Activated B cell treated with CpG ODN at 0.5 μM for 24 hours (primary cell): ENCODE results near the gene BEND7. TPM values are rescaled to one million over a fixed set of nuclear protein-coding genes. Genes with fewer than 3 reads are reported as not detected.

ENCODE experiments used
- ATAC-seq: fragments of 200-7000 bp; cut with Tn5 transposase; one replicate; pipeline ENCODE4 v1.10.0; 2021; ENCODE audit warnings: low read depth, mild to moderate bottlenecking, moderate library complexity
- CTCF ChIA-PET: fragments of 350-600 bp; sonication (Branson Sonifier 250); formaldehyde crosslinking; loops from one replicate; lab custom pipeline; 2021; ENCODE audit warnings: antibody characterized with exemption; lab: Charles Lee
- POLR2A ChIA-PET: fragments of 350-600 bp; sonication (Branson Sonifier 250); formaldehyde crosslinking; loops from one replicate; lab custom pipeline; 2021; ENCODE audit warnings: antibody characterized with exemption; lab: Charles Lee
- DNase-seq: peaks from one replicate; pipeline ENCODE4 v3.0.0; 2022
- H3K27ac Mint-ChIP-seq: one replicate; pipeline ENCODE4 v1.8.0; 2020; ENCODE audit warnings: mixed read lengths
- H3K27me3 Mint-ChIP-seq: one replicate; pipeline ENCODE4 v1.8.0; 2021; ENCODE audit warnings: mixed read lengths
- H3K36me3 Mint-ChIP-seq: one replicate; pipeline ENCODE4 v1.8.0; 2021; ENCODE audit warnings: low read depth, mixed read lengths
- H3K4me1 Mint-ChIP-seq: one replicate; pipeline ENCODE4 v1.8.0; 2021; ENCODE audit warnings: mixed read lengths
- H3K4me3 Mint-ChIP-seq: one replicate; pipeline ENCODE4 v1.8.0; 2020; ENCODE audit warnings: mild to moderate bottlenecking, mixed read lengths
- H3K9me3 Mint-ChIP-seq: one replicate; pipeline ENCODE4 v1.8.0; 2020; ENCODE audit warnings: mixed read lengths
- intact Hi-C: fragments of 100-400 bp; cut with micrococcal nuclease; formaldehyde crosslinking; loops from one replicate; pipeline ENCODE4 v1.15.1; 2024
- total RNA-seq: library from RNA; stranded (reverse); gene quantifications from 2 replicates; pipeline ENCODE4 v1.2.3, GENCODE V29; 2022
- TF ChIP-seq, protein P1 (sequence below): fragments of 200-600 bp; IDR thresholded peaks from one replicate; pipeline ENCODE4 v1.8.0; 2022; ENCODE audit warnings: antibody characterized with exemption, mild to moderate bottlenecking

Gene BEND7
- total RNA-seq, 1 donor from 2014 or later: not detected

GRCh38 chr10:13393640-13394039 is 135.2 kb downstream of the BEND7 start:
- intact Hi-C loops: no loop called here
- TF ChIP-seq, protein P1, sequence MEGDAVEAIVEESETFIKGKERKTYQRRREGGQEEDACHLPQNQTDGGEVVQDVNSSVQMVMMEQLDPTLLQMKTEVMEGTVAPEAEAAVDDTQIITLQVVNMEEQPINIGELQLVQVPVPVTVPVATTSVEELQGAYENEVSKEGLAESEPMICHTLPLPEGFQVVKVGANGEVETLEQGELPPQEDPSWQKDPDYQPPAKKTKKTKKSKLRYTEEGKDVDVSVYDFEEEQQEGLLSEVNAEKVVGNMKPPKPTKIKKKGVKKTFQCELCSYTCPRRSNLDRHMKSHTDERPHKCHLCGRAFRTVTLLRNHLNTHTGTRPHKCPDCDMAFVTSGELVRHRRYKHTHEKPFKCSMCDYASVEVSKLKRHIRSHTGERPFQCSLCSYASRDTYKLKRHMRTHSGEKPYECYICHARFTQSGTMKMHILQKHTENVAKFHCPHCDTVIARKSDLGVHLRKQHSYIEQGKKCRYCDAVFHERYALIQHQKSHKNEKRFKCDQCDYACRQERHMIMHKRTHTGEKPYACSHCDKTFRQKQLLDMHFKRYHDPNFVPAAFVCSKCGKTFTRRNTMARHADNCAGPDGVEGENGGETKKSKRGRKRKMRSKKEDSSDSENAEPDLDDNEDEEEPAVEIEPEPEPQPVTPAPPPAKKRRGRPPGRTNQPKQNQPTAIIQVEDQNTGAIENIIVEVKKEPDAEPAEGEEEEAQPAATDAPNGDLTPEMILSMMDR: no peak
- Mint-ChIP-seq H3K27me3 (peaks cover 13% of the 10 kb centered on the region), H3K27ac (no peak overlapping the region), H3K4me1 (peaks cover 14% of the 10 kb centered on the region), H3K4me3 (no peak overlapping the region), H3K9me3 (no peaks in the 10 kb centered on the region), H3K36me3 (no peaks in the 10 kb centered on the region)
- DNase-seq (no peak), ATAC-seq (no peak)
- POLR2A ChIA-PET: no interaction called here
- CTCF ChIA-PET: no interaction called here

GRCh38 chr10:13392701-13393100 is 136.1 kb downstream of the BEND7 start:
- DNase-seq (no peak), ATAC-seq (no peak)
- ChIA-PET CTCF (no interaction called here), POLR2A (no interaction called here)
- no peaks in the 10 kb centered on the region for H3K9me3 Mint-ChIP-seq
- intact Hi-C loops: no loop called here
- no peak overlapping the region for H3K27ac Mint-ChIP-seq
- H3K27me3 Mint-ChIP-seq: peaks cover 13% of the 10 kb centered on the region
- H3K4me1 Mint-ChIP-seq: peaks cover 14% of the 10 kb centered on the region
- no peak overlapping the region for H3K4me3 Mint-ChIP-seq
- no peaks in the 10 kb centered on the region for H3K36me3 Mint-ChIP-seq
- TF ChIP-seq, protein P1: no peak

Other genes starting within 250 kb of the BEND7 start
- 10.4 and 10.8 TPM in 2 replicates for gene PHYH, start 228.9 kb downstream of the BEND7 start, total RNA-seq
- 36.7 and 38.0 TPM in 2 replicates for gene SEPHS1, start 180.7 kb downstream of the BEND7 start, total RNA-seq
- 20.7 and 26.1 TPM in 2 replicates for gene PRPF18, start 58.0 kb upstream of the BEND7 start, total RNA-seq